ENCODE measurements around the gene ARMC7. TPM values are rescaled to one million over a fixed set of nuclear protein-coding genes. Genes with fewer than 3 reads are reported as not detected.

ARMC7 gene
- total and polyA plus RNA-seq, 2 of the 13 experiments (the other 11 are each of a cell fraction or from before 2014, with no cell fraction given), result 3.9 to 4.2 TPM

DNA sequence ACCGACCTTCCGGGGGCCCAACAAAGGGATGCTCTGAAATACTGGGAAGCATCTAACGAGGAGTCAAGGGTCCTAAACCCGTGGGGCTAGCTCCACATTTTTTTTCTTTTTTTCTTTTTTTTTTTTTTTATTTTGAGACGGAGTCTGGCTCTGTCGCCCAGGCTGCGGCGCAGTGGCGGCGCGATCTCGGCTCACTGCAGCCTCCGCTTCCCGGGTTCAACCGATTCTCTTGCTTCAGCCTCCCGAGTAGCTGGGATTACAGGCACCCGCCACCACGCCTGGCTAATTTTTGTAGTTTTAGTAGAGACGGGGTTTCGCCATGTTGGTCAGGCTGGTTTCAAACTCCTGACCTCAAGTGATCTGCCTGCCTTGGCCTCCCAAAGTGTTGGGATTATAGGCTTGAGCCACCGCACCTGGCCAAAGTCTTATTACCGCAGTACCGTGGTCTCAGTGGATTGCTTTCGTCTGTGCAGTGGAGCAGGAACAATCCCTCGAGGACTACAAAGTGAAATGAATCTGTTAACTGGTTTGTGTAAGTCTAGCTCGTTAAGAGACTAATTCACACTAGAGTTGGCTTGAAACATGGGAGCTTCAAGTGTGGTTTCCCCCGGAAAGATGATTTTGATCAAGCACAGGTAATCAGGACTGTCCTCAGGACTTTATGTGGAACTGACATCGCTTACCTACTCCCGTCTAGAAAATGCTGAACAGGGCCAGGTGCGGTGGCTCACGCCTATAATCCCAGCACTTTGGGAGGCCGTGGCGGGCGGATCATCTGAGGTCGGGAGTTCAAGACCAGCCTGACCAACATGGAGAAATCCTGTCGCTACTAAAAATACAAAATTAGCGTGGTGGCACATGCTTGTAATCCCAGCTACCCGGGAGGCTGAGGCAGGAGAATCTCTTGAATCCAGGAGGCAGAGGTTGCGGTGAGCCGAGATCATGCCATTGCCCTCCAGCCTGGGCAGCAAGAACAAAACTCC is 22.5 kb downstream of the ARMC7 start (continued):
- TF ChIP-seq, protein P1, sequence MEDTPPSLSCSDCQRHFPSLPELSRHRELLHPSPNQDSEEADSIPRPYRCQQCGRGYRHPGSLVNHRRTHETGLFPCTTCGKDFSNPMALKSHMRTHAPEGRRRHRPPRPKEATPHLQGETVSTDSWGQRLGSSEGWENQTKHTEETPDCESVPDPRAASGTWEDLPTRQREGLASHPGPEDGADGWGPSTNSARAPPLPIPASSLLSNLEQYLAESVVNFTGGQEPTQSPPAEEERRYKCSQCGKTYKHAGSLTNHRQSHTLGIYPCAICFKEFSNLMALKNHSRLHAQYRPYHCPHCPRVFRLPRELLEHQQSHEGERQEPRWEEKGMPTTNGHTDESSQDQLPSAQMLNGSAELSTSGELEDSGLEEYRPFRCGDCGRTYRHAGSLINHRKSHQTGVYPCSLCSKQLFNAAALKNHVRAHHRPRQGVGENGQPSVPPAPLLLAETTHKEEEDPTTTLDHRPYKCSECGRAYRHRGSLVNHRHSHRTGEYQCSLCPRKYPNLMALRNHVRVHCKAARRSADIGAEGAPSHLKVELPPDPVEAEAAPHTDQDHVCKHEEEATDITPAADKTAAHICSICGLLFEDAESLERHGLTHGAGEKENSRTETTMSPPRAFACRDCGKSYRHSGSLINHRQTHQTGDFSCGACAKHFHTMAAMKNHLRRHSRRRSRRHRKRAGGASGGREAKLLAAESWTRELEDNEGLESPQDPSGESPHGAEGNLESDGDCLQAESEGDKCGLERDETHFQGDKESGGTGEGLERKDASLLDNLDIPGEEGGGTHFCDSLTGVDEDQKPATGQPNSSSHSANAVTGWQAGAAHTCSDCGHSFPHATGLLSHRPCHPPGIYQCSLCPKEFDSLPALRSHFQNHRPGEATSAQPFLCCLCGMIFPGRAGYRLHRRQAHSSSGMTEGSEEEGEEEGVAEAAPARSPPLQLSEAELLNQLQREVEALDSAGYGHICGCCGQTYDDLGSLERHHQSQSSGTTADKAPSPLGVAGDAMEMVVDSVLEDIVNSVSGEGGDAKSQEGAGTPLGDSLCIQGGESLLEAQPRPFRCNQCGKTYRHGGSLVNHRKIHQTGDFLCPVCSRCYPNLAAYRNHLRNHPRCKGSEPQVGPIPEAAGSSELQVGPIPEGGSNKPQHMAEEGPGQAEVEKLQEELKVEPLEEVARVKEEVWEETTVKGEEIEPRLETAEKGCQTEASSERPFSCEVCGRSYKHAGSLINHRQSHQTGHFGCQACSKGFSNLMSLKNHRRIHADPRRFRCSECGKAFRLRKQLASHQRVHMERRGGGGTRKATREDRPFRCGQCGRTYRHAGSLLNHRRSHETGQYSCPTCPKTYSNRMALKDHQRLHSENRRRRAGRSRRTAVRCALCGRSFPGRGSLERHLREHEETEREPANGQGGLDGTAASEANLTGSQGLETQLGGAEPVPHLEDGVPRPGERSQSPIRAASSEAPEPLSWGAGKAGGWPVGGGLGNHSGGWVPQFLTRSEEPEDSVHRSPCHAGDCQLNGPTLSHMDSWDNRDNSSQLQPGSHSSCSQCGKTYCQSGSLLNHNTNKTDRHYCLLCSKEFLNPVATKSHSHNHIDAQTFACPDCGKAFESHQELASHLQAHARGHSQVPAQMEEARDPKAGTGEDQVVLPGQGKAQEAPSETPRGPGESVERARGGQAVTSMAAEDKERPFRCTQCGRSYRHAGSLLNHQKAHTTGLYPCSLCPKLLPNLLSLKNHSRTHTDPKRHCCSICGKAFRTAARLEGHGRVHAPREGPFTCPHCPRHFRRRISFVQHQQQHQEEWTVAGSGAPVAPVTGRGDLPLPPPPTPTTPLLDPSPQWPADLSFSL (CRISPR knock-in tag; IDR thresholded peaks at IDR 0.05), result 0 out of 2 replicates have a peak, but pooled peaks have one; percentile 39
- TF ChIP-seq, protein P2, sequence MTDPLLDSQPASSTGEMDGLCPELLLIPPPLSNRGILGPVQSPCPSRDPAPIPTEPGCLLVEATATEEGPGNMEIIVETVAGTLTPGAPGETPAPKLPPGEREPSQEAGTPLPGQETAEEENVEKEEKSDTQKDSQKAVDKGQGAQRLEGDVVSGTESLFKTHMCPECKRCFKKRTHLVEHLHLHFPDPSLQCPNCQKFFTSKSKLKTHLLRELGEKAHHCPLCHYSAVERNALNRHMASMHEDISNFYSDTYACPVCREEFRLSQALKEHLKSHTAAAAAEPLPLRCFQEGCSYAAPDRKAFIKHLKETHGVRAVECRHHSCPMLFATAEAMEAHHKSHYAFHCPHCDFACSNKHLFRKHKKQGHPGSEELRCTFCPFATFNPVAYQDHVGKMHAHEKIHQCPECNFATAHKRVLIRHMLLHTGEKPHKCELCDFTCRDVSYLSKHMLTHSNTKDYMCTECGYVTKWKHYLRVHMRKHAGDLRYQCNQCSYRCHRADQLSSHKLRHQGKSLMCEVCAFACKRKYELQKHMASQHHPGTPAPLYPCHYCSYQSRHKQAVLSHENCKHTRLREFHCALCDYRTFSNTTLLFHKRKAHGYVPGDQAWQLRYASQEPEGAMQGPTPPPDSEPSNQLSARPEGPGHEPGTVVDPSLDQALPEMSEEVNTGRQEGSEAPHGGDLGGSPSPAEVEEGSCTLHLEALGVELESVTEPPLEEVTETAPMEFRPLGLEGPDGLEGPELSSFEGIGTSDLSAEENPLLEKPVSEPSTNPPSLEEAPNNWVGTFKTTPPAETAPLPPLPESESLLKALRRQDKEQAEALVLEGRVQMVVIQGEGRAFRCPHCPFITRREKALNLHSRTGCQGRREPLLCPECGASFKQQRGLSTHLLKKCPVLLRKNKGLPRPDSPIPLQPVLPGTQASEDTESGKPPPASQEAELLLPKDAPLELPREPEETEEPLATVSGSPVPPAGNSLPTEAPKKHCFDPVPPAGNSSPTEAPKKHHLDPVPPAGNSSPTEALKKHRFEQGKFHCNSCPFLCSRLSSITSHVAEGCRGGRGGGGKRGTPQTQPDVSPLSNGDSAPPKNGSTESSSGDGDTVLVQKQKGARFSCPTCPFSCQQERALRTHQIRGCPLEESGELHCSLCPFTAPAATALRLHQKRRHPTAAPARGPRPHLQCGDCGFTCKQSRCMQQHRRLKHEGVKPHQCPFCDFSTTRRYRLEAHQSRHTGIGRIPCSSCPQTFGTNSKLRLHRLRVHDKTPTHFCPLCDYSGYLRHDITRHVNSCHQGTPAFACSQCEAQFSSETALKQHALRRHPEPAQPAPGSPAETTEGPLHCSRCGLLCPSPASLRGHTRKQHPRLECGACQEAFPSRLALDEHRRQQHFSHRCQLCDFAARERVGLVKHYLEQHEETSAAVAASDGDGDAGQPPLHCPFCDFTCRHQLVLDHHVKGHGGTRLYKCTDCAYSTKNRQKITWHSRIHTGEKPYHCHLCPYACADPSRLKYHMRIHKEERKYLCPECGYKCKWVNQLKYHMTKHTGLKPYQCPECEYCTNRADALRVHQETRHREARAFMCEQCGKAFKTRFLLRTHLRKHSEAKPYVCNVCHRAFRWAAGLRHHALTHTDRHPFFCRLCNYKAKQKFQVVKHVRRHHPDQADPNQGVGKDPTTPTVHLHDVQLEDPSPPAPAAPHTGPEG (CRISPR knock-in tag; IDR thresholded peaks at IDR 0.05), result 0 out of 2 replicates have a peak, but pooled peaks have one; percentile 39
